CD4-positive, alpha-beta memory T cell (primary cell): ENCODE data around the gene LIPT2. TPM values are rescaled to one million over a fixed set of nuclear protein-coding genes. Genes with fewer than 3 reads are reported as not detected.

ENCODE experiments used
- CTCF ChIA-PET: fragments of 350-600 bp; sonication (Branson Sonifier 250); formaldehyde crosslinking; loops from one replicate; lab custom pipeline; 2021; ENCODE audit warnings: inconsistent platforms; ENCODE audit not compliant: partially characterized antibody; lab: Charles Lee
- POLR2A ChIA-PET: fragments of 350-600 bp; sonication (Branson Sonifier 250); formaldehyde crosslinking; loops from one replicate; lab custom pipeline; 2021; ENCODE audit not compliant: partially characterized antibody; lab: Charles Lee
- DNase-seq, 5 donors: peaks; one replicate each; pipeline versions ENCODE4 v3.0.0 to v3.0.0-alpha.2; 2020 to 2022; ENCODE audit warnings: mixed read lengths in 1 of 5
- H3K27ac ChIP-seq: one replicate; pipeline ENCODE4 v1.7.0; 2013; ENCODE audit warnings: low read depth, low read length
- H3K27me3 ChIP-seq: 2 replicates; pipeline ENCODE4 v1.7.0; 2013; ENCODE audit warnings: mild to moderate bottlenecking, low read length, moderate library complexity; ENCODE audit not compliant: insufficient read depth
- H3K36me3 ChIP-seq: 2 replicates; pipeline ENCODE4 v1.7.0; 2013; ENCODE audit warnings: mild to moderate bottlenecking, low read length, moderate library complexity; ENCODE audit not compliant: insufficient read depth
- H3K4me1 ChIP-seq: 2 replicates; pipeline ENCODE4 v1.7.0; 2013; ENCODE audit warnings: mild to moderate bottlenecking, low read length, moderate library complexity; ENCODE audit not compliant: insufficient read depth
- H3K4me3 ChIP-seq, 2 donors: one replicate each; pipeline ENCODE4 v1.7.0; 2013; ENCODE audit warnings: low read length in 2 of 2, mild to moderate bottlenecking in 1 of 2
- H3K9me3 ChIP-seq, 2 donors: one replicate each; pipeline ENCODE4 v1.7.0; 2013; ENCODE audit warnings: low read length in 2 of 2, control low read depth in 1 of 2; ENCODE audit not compliant: control insufficient read depth in 1 of 2
- H3K27ac Mint-ChIP-seq, 7 donors: one replicate each; pipeline ENCODE4 v1.8.0; 2020 to 2021; ENCODE audit warnings: mixed read lengths in 7 of 7, mild to moderate bottlenecking in 6 of 7, inconsistent platforms in 3 of 7, moderate library complexity in 3 of 7
- H3K27me3 Mint-ChIP-seq, 2 donors: one replicate each; pipeline ENCODE4 v1.8.0; 2020 to 2021; ENCODE audit warnings: mixed read lengths in 2 of 2
- H3K36me3 Mint-ChIP-seq, 2 donors: one replicate each; pipeline ENCODE4 v1.8.0; 2020 to 2021; ENCODE audit warnings: mixed read lengths in 2 of 2, inconsistent platforms in 1 of 2, mild to moderate bottlenecking in 1 of 2
- H3K4me1 Mint-ChIP-seq, 4 donors: one replicate each; pipeline ENCODE4 v1.8.0; 2020 to 2021; ENCODE audit warnings: mixed read lengths in 4 of 4, mild to moderate bottlenecking in 1 of 4
- H3K4me3 Mint-ChIP-seq, 8 donors: one replicate each; pipeline ENCODE4 v1.8.0; 2020 to 2021; ENCODE audit warnings: mixed read lengths in 8 of 8, mild to moderate bottlenecking in 7 of 8, moderate library complexity in 6 of 8, inconsistent platforms in 3 of 8
- H3K9me3 Mint-ChIP-seq, 8 donors: one replicate each; pipeline ENCODE4 v1.8.0; 2020 to 2021; ENCODE audit warnings: mixed read lengths in 8 of 8, mild to moderate bottlenecking in 5 of 8, inconsistent platforms in 3 of 8, moderate library complexity in 1 of 8
- intact Hi-C: fragments of 100-400 bp; cut with micrococcal nuclease; formaldehyde crosslinking; loops from one replicate; pipeline ENCODE4 v1.15.1; 2023
- polyA plus RNA-seq, 2 donors: library from polyadenylated mRNA; unstranded; fragments of 300-500 nt; fragmentation: Illumina TruSeq; gene quantifications; one replicate each; pipeline ENCODE4 v1.2.3, GENCODE V29; 2021
- total RNA-seq, 2 experiments: library from RNA; stranded (reverse); gene quantifications; one replicate each; pipeline ENCODE4 v1.2.3, GENCODE V29; 2021

The LIPT2 gene
- total and polyA plus RNA-seq, 4 experiments from 2014 or later, result 8.0 to 19.6 (median 12.6) TPM

- CTCF ChIA-PET, result no interaction called here
- Histone ChIP-seq H3K27ac (no peak overlapping the region), H3K4me1 (no peaks in the 10 kb centered on the region), H3K9me3 (no peaks in the 10 kb centered on the region), H3K36me3 (no peaks in the 10 kb centered on the region), H3K27me3 (no peaks in the 10 kb centered on the region), H3K4me3 (no peak overlapping the region)
- Mint-ChIP-seq H3K9me3 (peaks cover 0 to 2% (median 0%) of the 10 kb centered on the region in 8 donors), H3K27ac (peak overlapping the region in 1 of 7 donors; percentile 8), H3K27me3 (peaks cover 6 to 21% of the 10 kb centered on the region in 2 donors), H3K4me1 (peaks cover 0 to 1% (median 0%) of the 10 kb centered on the region in 4 donors), H3K36me3 (no peaks in the 10 kb centered on the region), H3K4me3 (no peak overlapping the region)
- no peak for DNase-seq
- intact Hi-C loops, result no loop called here
- POLR2A ChIA-PET, result no interaction called here
Measured at GRCh38 chr11:74473382-74474173, 19.9 kb downstream of the LIPT2 start.

GRCh38 chr11:74471668-74472429 lies 21.7 kb downstream of the LIPT2 start:
- Histone ChIP-seq H3K27ac (no peak overlapping the region), H3K4me3 (no peak overlapping the region), H3K9me3 (no peaks in the 10 kb centered on the region), H3K4me1 (no peaks in the 10 kb centered on the region), H3K27me3 (no peaks in the 10 kb centered on the region), H3K36me3 (no peaks in the 10 kb centered on the region)
- Mint-ChIP-seq H3K36me3 (no peaks in the 10 kb centered on the region), H3K4me1 (peaks cover 0 to 7% (median under 1%) of the 10 kb centered on the region in 4 donors), H3K27me3 (peaks cover 17 to 30% of the 10 kb centered on the region in 2 donors), H3K4me3 (no peak overlapping the region), H3K9me3 (no peaks in the 10 kb centered on the region), H3K27ac (peak overlapping the region in 1 of 7 donors; percentile 62)
- intact Hi-C loops, result no loop called here
- ChIA-PET CTCF (no interaction called here), POLR2A (no interaction called here)
- no peak for DNase-seq

GRCh38 chr11:74471037-74471436 lies 22.5 kb downstream of the LIPT2 start:
- no peaks in the 10 kb centered on the region for H3K27me3 ChIP-seq

DNA sequence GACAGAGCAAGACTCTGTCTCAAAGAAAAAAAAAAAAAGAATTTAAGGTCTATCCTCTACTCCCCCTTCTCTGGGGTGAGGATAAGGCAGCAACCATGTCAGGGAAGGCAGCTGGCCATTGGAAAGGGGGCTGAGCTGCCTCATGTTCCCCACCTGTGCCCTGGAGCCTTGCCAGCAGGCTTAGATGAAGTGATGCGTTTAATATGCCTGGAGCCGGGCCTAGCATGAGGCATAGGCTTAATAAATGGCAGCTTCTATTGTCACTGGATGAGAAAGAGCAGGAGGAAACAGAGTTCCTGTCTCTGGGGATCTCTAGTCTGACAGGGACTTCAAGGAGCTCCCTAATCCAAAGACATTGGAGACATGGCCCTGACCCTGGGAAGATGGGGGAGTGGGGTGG lies 23.0 kb downstream of the LIPT2 start:
- no peak overlapping the region for H3K4me3 Mint-ChIP-seq
- no peak overlapping the region for H3K27ac Mint-ChIP-seq
- no peak for DNase-seq
- intact Hi-C loops, result no loop called here
- no peaks in the 10 kb centered on the region for H3K27me3 ChIP-seq
- no peaks in the 10 kb centered on the region for H3K9me3 ChIP-seq
- H3K27ac ChIP-seq, result no peak overlapping the region
- H3K27me3 Mint-ChIP-seq, result peaks cover 30 to 37% of the 10 kb centered on the region in 2 donors
- H3K4me3 ChIP-seq, result no peak overlapping the region
- ChIA-PET CTCF (interaction anchor here (0.7 to 1.6 kb wide), 2 partner anchors 21 to 801 kb away, joined by 3 to 5 read pairs; no protein-coding TSS in a partner anchor), POLR2A (interaction anchor here (0.7 to 1.8 kb wide), 2 partner anchors 23 to 1427 kb away, joined by 4 read pairs; partner anchors contain the start of gene LIPT2)
- no peaks in the 10 kb centered on the region for H3K36me3 Mint-ChIP-seq
- H3K9me3 Mint-ChIP-seq, result no peaks in the 10 kb centered on the region
- H3K4me1 Mint-ChIP-seq, result peaks cover 0 to 8% (median 3%) of the 10 kb centered on the region in 4 donors
- no peaks in the 10 kb centered on the region for H3K4me1 ChIP-seq
- no peaks in the 10 kb centered on the region for H3K36me3 ChIP-seq

More at GRCh38 chr11:74471037-74471436, 22.5 kb downstream of the LIPT2 start:
- Mint-ChIP-seq H3K4me3 (no peak overlapping the region), H3K9me3 (no peaks in the 10 kb centered on the region), H3K27ac (no peak overlapping the region), H3K36me3 (no peaks in the 10 kb centered on the region), H3K4me1 (peaks cover 0 to 8% (median 3%) of the 10 kb centered on the region in 4 donors), H3K27me3 (peaks cover 25 to 32% of the 10 kb centered on the region in 2 donors)
- no peak for DNase-seq
- no peaks in the 10 kb centered on the region for H3K4me1 ChIP-seq
- no peak overlapping the region for H3K27ac ChIP-seq
- H3K9me3 ChIP-seq, result no peaks in the 10 kb centered on the region
- no peak overlapping the region for H3K4me3 ChIP-seq
- ChIA-PET CTCF (interaction anchor here (0.7 to 1.6 kb wide), 2 partner anchors 21 to 800 kb away, joined by 3 to 5 read pairs; no protein-coding TSS in a partner anchor), POLR2A (interaction anchor here (1.8 kb wide), 1 partner anchor 22 kb away, joined by 4 read pairs; the partner anchor contains the start of gene LIPT2)
- H3K36me3 ChIP-seq, result no peaks in the 10 kb centered on the region
- intact Hi-C loops, result no loop called here

DNA sequence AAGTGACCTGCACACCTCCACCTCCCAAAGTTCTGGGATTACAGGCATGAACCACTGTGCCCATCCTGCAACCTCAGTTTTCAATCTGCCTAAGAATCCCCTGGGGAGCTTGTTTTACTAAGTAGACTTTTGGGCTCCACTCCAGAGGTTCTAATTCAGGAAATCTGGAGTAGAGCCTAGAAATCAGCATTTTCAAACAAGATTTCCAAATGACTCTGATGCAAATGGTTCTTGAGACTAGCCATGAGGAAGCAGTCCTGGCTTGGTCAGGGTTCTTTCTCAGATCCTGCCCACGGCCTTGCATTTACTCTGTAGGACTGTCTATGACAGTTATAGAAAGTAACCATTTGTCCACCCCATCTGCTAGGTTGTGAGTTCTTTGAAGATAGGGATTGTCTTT lies 24.6 kb downstream of the LIPT2 start:
- no peak overlapping the region for H3K27ac Mint-ChIP-seq
- H3K4me3 ChIP-seq, result no peak overlapping the region
- H3K4me1 ChIP-seq, result no peaks in the 10 kb centered on the region
- no peak for DNase-seq
- H3K4me1 Mint-ChIP-seq, result peaks cover 0 to 8% (median 3%) of the 10 kb centered on the region in 4 donors
- intact Hi-C loops, result no loop called here
- no peaks in the 10 kb centered on the region for H3K36me3 ChIP-seq
- POLR2A ChIA-PET, result no interaction called here
- no peaks in the 10 kb centered on the region for H3K36me3 Mint-ChIP-seq
- CTCF ChIA-PET, result no interaction called here
- no peak overlapping the region for H3K4me3 Mint-ChIP-seq
- no peaks in the 10 kb centered on the region for H3K9me3 ChIP-seq
- H3K27me3 Mint-ChIP-seq, result peaks cover 39 to 44% of the 10 kb centered on the region in 2 donors
- no peak overlapping the region for H3K27ac ChIP-seq
- no peaks in the 10 kb centered on the region for H3K9me3 Mint-ChIP-seq
- no peaks in the 10 kb centered on the region for H3K27me3 ChIP-seq

GRCh38 chr11:74468521-74468920 lies 25.0 kb downstream of the LIPT2 start:
- DNase-seq, result no peak
- Histone ChIP-seq H3K9me3 (no peaks in the 10 kb centered on the region), H3K27me3 (no peaks in the 10 kb centered on the region), H3K4me3 (no peak overlapping the region), H3K4me1 (no peaks in the 10 kb centered on the region), H3K36me3 (no peaks in the 10 kb centered on the region), H3K27ac (no peak overlapping the region)
- intact Hi-C loops, result no loop called here
- ChIA-PET POLR2A (no interaction called here), CTCF (no interaction called here)
- Mint-ChIP-seq H3K4me1 (peaks cover 0 to 8% (median 3%) of the 10 kb centered on the region in 4 donors), H3K4me3 (no peak overlapping the region), H3K9me3 (no peaks in the 10 kb centered on the region), H3K27ac (no peak overlapping the region), H3K36me3 (no peaks in the 10 kb centered on the region), H3K27me3 (peaks cover 39 to 44% of the 10 kb centered on the region in 2 donors)

DNA sequence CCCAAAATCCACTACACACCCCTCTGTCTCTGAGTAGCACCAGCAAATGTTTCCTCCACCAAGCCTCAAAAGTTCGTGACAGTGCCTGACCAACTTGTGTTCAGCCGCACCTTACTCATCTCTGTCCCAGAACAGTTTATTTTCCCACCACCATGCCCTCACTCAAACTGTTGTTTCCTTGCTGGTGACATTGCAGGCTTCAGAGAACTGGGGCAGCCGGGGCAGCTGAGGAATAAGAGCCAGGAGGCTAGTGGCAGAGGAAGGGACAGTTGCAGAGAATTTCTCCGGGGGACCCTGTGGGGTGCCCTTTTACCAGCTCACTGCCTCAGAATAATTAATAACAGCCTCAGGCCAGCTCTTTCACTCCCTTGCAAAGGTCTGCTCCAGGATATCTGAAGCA lies 25.5 kb downstream of the LIPT2 start:
- H3K27ac Mint-ChIP-seq, result no peak overlapping the region
- no peaks in the 10 kb centered on the region for H3K27me3 ChIP-seq
- no peaks in the 10 kb centered on the region for H3K9me3 Mint-ChIP-seq
- no peaks in the 10 kb centered on the region for H3K9me3 ChIP-seq
- peaks cover 0 to 8% (median 3%) of the 10 kb centered on the region in 4 donors for H3K4me1 Mint-ChIP-seq
- ChIA-PET CTCF (no interaction called here), POLR2A (no interaction called here)
- intact Hi-C loops, result no loop called here
- DNase-seq, result no peak
- no peaks in the 10 kb centered on the region for H3K36me3 Mint-ChIP-seq
- no peaks in the 10 kb centered on the region for H3K36me3 ChIP-seq
- H3K4me1 ChIP-seq, result no peaks in the 10 kb centered on the region
- no peak overlapping the region for H3K27ac ChIP-seq
- H3K27me3 Mint-ChIP-seq, result peaks cover 39 to 44% of the 10 kb centered on the region in 2 donors
- no peak overlapping the region for H3K4me3 ChIP-seq
- no peak overlapping the region for H3K4me3 Mint-ChIP-seq
